ENCODE measurements around the gene PPP1R12A.
"Not testable (repeated sequence)": the region's sequence is repeated elsewhere in the genome, so short reads cannot be mapped to it uniquely, and the experiment has no call there.

PPP1R12A gene

GRCh38 chr12:79841248-79841877, 93.5 kb downstream of the PPP1R12A start:
- DNase-seq, result no peak

GRCh38 chr12:79838359-79838758, 96.5 kb downstream of the PPP1R12A start:
- DNase-seq, result no peak

GRCh38 chr12:79837575-79837974, 97.3 kb downstream of the PPP1R12A start:
- no peak for DNase-seq

- DNase-seq, result no peak
Measured at GRCh38 chr12:79835377-79835843, 99.5 kb downstream of the PPP1R12A start.

- DNase-seq, result no peak
Measured at GRCh38 chr12:79834712-79835376, 100.1 kb downstream of the PPP1R12A start.

GRCh38 chr12:79830440-79830839, 104.5 kb downstream of the PPP1R12A start:
- no peak for DNase-seq

GRCh38 chr12:79828924-79829323, 106.0 kb downstream of the PPP1R12A start:
- no peak for DNase-seq

GRCh38 chr12:79827484-79827883, 107.4 kb downstream of the PPP1R12A start:
- no peak for DNase-seq

GRCh38 chr12:79826267-79827128, 108.4 kb downstream of the PPP1R12A start:
- no peak for DNase-seq

GRCh38 chr12:79822475-79822874, 112.4 kb downstream of the PPP1R12A start:
- DNase-seq, result no peak

GRCh38 chr12:79818856-79819255, 116.0 kb downstream of the PPP1R12A start:
- DNase-seq, result no peak

- DNase-seq, result not testable (repeated sequence)
Measured at GRCh38 chr12:79784366-79785065, 150.4 kb downstream of the PPP1R12A start.

- no peak for DNase-seq
Measured at GRCh38 chr12:79782172-79782900, 152.6 kb downstream of the PPP1R12A start.

GRCh38 chr12:79778802-79779448, 156.0 kb downstream of the PPP1R12A start:
- no peak for DNase-seq

- DNase-seq, result no peak
Measured at GRCh38 chr12:79776111-79776510, 158.8 kb downstream of the PPP1R12A start.

- no peak for DNase-seq
Measured at GRCh38 chr12:79775355-79776027, 159.4 kb downstream of the PPP1R12A start.

- DNase-seq, result no peak
Measured at GRCh38 chr12:79773896-79774295, 161.0 kb downstream of the PPP1R12A start.

- DNase-seq, result no peak
Measured at GRCh38 chr12:79769860-79770485, 164.9 kb downstream of the PPP1R12A start.

GRCh38 chr12:79769189-79769859, 165.6 kb downstream of the PPP1R12A start:
- DNase-seq, result no peak

Data from effector CD4-positive, alpha-beta T cell (primary cell).